Activated CD8-positive, alpha-beta memory T cell treated with anti-CD3 and anti-CD28 coated beads, Interleukin-2, amount 50 U/mL, for 24 hours (primary cell): ENCODE data around the gene OS9.

ENCODE experiments used
- DNase-seq: peaks from one replicate; pipeline ENCODE4 v3.0.0-alpha.2; 2020; ENCODE audit errors: extremely low read depth

The OS9 gene

DNA sequence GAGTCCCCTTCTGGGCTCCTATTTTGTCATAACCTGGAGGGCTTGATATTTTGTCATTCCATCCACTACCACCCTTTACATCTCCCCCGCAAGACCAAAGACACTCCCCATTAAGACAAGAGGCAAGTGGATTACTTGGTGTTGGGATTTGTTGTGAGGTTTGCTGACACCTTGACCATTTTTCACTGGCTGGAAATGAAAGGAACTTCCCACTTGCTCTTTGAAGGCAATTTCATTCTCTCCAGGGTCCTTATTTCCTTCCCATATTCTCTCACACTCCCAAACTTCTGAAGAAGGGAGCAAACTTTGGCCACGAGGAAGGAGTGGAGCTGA is 29.7 kb downstream of the OS9 start:
- DNase-seq = no peak

DNA sequence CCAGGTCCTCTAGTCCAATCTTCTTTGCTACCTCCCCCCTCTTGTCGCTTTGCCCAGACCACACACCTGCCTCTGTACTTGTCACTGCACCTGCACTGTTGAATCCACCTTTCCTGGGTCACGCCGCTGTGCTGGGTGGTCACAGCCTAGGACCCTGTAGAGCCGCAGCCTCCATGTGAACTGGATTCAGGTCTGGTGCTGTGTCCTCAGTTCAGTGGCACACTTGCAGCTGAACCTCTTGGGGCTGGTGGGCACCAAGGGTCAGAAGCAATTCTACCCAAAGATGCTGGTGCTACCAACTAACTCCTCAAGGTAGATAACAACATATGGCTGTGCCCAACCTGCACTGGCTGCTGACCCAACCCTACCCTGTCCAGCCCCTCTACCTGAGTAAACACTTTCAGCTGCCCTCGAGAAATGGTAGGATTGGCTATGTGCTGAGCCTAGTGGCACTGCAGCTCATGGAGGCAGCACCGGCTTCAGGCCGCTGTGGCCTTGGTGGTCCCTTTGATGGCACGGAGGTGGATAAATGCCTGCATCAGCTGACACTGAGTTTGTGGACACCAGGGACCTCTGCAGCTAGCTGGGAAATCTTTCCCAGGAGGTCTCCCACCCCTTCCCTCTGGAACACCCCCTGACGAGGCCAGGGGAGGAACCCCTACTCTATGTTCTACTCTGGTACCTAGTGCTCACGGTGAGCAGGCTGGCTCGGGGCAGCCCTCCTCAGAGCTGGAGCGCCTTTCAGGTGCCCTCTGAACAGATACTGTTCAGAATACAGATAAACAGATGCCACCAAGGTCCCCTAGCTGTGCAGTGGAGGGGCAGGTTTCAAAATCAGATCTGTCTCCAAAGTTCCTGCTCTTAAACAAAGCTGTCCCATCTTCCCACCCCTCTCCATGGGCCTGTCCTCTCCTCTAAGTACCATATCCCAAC is 30.3 kb downstream of the OS9 start:
- DNase-seq = no peak

GRCh38 chr12:57724936-57725740 is 31.2 kb downstream of the OS9 start:
- DNase-seq = no peak

- no peak for DNase-seq
Measured at GRCh38 chr12:57725851-57726150, 31.9 kb downstream of the OS9 start.

DNA sequence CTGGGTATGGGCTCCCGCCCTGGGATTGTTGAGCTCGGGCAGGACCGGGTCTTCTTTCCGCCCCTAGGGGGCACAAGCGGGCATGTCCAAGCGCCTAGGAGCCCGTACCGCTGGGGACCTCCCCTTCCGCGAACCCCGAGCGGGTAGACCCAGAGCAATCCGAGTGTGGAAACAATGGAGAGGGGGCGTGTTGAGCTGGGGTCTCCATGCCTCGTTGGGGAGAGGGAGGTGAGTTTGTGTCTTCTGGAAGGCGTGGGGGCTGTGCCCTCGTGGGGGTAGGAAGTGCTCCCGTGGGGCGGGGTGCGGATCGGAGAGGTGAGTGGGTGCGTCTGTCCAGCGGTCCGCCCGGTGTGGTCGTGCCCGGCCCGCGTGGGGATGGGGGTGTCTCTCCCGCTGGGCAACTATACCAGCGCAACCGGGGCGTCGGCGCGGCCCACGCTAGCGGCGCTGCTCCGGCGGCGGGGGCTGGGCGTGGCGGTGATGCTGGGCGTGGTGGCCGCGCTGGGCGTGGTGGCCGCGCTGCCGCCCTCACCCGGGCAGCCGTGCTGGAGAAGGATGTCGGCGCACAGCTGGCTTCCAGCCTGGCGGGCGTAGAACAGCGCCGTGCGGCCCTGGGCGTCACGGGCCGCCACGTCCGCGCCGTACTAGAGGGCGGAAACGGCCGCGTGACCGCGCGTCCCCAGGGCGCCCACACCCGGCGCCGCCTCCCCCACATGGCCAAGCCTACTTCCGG is 32.4 kb downstream of the OS9 start:
- DNase-seq = no peak

DNA sequence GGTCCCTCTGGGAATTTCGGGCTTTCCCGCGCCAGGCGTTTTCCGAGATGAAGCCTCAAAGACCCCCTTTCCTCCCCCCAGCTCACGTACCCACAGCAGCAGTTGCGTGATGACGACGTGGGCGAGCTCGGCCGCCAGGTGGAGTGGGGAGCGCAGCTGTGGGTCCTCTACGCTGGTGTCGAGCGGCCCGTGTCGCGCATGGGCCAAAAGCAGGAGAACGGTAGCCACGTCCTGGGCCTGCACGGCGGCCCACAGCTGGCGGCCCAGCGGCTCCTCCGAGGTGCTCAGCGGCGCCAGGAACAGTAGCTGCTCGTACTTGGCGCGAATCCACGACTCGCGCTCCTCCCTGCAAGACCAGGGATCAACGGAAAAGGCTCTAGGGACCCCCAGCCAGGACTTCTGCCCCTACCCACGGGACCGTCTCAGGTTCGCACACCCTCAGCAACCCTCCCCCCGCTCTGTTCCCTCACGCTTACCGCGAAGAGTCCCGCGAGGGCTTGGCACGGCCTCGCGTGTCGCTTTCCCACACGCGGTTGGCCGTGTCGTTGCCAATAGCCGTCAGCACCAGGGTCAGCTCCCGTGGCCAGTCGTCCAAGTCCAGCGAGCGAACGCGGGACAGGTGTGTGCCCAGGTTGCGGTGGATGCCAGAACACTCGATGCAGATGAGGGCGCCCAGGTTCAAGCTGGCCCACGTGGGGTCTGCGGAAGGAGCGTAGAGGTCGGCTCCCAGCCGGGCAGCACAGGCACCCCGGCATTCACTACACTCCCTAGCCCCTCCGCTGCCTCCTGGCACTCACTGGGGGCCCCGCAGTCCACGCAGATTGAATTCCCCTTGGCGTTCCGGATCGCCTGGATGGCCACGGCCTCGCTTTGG is 33.2 kb downstream of the OS9 start:
- DNase-seq = no peak

DNA sequence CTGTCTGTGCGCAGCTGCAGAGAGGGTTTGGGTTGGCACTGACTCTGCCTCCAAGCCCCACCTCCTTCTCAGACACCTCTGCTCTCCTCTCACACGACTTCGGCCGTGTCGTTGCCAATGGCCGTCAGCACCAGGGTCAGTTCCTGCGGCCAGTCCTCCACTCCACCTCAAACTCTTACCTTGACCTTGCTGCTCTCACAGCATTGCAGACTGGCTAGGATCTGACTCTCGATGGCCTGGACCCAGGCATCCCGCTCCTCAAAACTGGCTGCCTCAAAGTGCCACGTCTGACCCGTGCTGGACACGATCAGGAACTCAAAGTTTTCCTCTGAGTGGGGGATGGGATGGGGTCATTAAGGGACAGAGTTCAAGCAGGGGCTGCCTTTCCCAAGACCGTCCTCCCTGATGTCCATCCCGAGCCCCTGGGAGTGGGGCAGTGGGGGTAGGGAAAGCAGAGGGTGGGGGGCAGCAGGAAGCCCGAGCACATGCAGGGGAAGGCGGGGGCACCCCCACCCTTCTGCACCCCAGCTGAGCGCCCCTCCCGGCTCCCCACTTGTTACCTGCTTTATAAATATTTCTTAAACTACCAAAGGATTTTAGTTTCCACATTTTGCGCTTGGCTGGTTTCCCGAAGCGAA is 33.9 kb downstream of the OS9 start:
- no peak for DNase-seq

- DNase-seq = no peak
Measured at GRCh38 chr12:57729321-57729844, 35.5 kb downstream of the OS9 start.

DNA sequence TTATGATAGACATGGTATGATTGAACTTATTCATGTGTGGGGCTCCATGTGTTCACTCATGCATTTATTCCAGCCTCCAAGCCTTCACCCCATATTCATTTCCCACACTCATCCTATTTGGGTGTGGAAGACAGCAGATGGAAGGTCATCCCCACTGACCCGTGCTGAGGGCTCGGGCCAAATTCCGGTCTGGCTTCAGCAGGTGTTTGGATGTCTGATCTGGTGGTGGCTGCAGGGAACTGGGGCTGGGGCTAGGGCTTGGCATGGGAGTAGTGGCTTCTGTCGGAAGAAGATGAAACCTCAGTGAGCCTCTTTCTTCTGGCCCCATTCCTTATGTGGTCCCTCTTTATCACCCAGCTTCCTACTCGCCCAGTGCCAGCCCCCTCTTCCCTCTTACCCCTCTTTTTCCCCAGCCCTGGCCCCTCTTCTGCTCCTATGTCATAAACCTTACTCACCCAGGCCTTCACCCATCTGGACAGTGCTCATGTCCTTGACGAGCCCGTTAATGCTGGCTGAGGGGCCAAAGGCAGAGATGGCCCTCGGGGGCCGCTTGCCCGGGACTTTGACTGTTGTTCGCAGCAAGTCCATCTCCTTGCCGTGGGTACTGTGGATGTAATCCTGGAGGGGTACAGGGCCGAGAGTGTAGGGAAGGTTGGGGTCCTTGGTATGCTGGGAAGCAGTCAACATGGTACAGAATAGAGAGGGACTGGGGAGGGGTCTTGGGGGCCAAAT is 36.6 kb downstream of the OS9 start:
- DNase-seq = no peak

DNA sequence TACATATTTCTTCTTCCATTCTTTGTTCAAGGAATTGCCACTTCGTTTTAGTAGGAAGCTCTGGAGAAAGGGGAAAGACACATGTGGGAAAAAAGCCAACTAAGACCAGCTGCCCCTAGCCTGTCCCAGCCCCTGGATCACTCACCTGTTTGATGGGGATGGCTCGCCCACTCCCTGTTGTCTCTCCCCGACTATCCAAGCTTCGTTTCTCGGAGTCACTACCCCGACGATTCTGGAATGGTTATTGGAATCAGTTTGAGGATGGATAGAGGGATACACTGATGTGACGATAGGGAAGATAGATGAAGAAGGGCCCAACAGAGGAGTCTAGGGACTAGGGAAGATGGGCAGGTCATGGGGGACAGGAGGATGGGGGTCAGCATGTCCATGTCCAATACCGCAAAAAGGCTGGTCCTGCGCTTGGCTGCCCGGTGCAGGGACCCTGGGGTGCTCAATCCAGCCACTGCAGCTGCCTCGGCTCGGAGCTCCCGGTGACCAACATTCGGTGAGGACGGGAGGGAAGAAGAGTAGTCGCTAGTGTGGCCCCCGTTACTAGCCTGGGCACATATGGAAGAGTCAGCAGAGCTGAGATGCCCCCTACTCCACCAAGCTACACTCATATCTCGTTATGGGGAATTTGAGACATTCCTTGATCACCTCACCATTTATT is 37.6 kb downstream of the OS9 start:
- DNase-seq = no peak

GRCh38 chr12:57732270-57732669 is 38.3 kb downstream of the OS9 start:
- DNase-seq = no peak

DNA sequence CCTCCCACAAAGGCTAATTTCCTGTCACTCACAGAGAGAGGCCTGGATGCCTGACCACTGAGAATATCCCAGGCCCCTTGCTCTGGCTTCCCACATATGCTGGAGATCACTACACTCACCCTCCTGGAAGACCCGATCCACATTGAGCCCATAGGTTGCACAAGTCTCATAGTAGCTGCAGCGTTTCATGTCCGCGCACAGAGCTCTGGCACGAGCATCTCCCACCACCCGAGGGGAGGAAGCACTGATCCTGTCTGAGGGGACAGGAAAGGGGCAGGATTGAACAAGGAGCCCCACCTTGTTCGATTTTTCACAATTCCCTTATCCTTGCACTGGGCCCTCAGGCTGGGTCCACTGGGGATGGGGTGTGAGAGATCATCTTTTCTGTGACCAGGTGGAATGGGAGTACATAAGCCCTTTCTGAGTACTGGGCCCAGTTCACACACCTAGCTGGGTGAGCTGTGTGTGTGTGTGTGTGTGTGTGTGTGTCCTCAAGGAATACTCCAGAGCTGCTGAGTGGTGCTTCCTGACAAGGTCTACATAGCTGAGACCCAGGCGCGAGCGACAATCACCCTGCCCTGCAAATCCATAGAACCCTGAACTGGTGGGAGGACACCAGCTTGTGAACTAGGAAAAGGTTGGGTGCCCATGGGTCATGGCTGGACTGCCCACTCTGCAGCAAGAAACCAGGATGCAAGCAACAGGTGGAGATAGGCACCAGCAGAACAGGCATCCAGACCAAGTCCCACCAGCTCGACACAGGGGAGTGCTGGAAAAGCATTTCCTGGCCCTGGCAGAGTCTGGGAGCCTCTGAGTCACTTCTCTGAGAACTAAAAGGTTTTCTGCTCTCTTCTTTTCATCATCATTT is 39.0 kb downstream of the OS9 start:
- no peak for DNase-seq

DNA sequence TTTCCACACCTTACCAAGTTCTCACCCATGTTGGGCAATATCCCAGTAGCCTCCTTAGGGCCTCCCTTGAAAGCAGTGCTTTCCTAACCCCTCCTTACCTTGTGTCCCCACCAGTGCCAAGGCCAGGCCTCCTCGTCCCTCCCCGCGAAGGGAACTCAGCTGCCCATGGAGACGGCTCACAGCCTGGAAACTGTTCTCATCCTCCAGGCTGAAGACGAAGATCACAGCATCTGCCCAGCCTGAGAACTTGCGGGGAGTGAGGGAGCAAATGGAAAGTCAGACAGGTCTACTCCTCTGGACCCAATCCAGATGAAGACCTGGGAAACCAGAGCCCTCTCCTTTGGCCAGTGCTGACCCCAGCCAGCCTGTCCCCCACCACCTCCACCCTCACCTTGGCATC is 40.0 kb downstream of the OS9 start:
- no peak for DNase-seq

DNA sequence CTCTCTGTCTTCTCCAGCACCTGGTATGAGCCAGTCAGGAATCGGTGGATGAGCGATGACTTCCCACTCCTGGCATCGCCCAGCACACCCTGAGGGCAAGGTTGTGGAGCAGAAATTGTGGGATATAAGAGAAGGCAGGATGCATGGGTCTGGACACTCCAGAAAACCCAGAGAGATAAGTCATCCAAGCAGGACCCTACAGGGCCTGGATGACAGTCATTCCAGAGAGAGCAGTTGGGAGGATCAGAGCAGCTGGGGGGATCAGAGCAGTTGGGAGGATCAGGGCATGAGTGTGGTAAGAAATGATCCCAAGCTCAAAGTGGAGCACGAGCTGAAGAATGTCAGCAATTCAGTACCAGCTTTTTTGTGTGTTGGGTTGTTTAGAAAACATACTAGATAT is 40.7 kb downstream of the OS9 start:
- no peak for DNase-seq

GRCh38 chr12:57735198-57735855 is 41.4 kb downstream of the OS9 start:
- DNase-seq = no peak

DNA sequence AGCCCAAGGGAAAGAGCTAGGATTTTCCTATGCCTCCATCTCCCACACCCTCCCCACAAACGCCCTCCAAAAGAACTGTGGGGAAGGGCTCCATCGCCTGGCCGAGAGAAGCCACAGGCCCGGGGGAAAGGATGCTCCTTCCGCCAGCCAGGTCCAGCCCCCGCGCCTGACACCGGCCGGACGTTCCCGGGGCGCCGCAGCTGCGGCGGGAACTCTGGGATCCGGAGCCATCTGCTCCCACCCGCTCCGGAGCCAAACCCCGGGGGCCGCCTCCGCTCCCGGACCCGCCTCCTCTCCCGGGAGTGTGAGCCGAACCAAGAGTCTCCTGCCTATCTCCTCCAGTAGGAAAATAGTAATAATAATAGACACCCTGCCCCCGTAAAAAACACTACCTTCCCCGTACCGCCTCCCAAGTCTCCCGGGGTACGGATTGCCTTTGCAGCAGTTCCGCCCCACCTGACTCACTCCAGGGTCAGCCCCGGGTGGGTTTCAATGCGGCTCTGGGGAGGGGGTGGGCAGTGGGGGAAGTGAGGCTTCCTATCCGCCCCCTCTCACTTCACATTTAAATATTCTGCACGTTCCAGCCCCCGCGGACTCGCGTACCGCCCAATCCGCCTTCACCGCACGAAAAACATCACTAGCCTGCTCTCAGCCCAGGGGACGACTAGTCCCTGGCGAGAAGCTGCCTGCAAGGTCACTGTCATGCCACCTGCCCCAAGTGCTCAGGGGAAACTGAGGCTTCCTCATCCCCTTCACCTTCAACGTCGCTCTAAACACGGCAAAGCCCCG is 42.2 kb downstream of the OS9 start:
- no peak for DNase-seq

DNA sequence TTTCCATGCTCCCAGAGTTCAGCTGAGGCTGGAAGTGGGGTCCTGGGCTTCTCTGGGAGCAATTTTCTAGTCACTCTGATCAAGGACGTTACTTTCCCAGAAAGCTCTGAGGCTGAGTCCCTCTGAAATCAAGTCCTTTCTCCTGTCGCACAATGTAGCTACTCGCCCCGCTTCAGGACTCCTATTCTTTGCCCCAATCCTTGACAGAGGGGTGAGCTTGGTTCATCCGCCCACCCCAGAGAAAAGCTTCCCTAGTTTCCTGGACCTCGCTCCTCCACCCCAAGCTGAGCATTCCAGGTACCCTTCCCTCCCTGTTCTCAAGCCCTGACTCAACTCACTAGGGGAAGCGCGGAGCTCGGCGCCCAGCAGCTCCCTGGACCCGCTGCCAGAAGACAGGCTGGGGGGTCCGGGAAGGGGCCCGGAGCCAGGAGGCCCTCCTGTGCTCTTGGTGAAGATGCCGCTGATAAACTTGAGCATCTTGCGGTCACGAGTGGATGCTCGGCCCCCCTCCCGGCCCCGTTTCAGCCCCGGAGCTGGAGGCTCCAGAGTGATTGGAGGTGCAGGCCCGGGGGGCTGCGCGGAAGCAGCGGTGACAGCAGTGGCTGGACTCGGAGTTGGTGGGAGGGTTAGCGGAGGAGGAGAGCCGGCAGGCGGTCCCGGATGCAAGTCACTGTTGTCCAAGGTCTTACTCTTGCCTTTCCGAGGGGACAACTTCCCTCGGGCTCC is 43.0 kb downstream of the OS9 start:
- DNase-seq = no peak
